GM23338 (cell line): ENCODE data around the gene RUVBL2. TPM values are rescaled to one million over a fixed set of nuclear protein-coding genes. Genes with fewer than 3 reads are reported as not detected.

Experiments
- ATAC-seq: fragments of 200-7000 bp; cut with Tn5 transposase; 3 replicates; pipeline ENCODE4 v1.9.1; 2020
- DNase-seq: peaks from one replicate; pipeline ENCODE4 v3.0.0-alpha.2; 2015; ENCODE audit warnings: low spot score
- H2AFZ ChIP-seq: fragments of 200-600 bp; sonication (generic); 2 replicates; pipeline ENCODE4 v1.8.0; 2016; ENCODE audit warnings: antibody characterized with exemption, mild to moderate bottlenecking, moderate library complexity
- H3F3A ChIP-seq: fragments of 200-600 bp; sonication (generic); replicated peaks from 2 replicates; pipeline ENCODE4 v1.8.0; 2017; ENCODE audit warnings: antibody characterized with exemption, mixed run types, low read depth
- H3K27ac ChIP-seq: fragments of 200-600 bp; sonication (generic); 2 replicates; pipeline ENCODE4 v1.6.1; 2016; ENCODE audit warnings: low read depth
- H3K27me3 ChIP-seq: fragments of 200-600 bp; sonication (generic); 2 replicates; pipeline ENCODE4 v1.8.0; 2016; ENCODE audit warnings: mild to moderate bottlenecking, mixed run types, moderate library complexity; ENCODE audit not compliant: insufficient read depth
- H3K36me3 ChIP-seq: fragments of 200-600 bp; sonication (generic); 2 replicates; pipeline ENCODE4 v1.8.0; 2016; ENCODE audit warnings: mild to moderate bottlenecking; ENCODE audit not compliant: insufficient read depth
- H3K4me1 ChIP-seq: fragments of 200-600 bp; sonication (generic); 2 replicates; pipeline ENCODE4 v1.8.0; 2016; ENCODE audit warnings: mild to moderate bottlenecking, moderate library complexity; ENCODE audit not compliant: insufficient read depth
- H3K4me2 ChIP-seq: fragments of 200-600 bp; sonication (generic); 2 replicates; pipeline ENCODE4 v1.7.1; 2017; ENCODE audit warnings: mixed run types
- H3K4me3 ChIP-seq: fragments of 200-600 bp; sonication (generic); 2 replicates; pipeline ENCODE4 v1.6.1; 2016; ENCODE audit warnings: mixed run types
- H3K79me2 ChIP-seq: fragments of 200-600 bp; sonication (generic); replicated peaks from 2 replicates; pipeline ENCODE4 v1.8.0; 2017; ENCODE audit warnings: mild to moderate bottlenecking; ENCODE audit not compliant: insufficient read depth
- H3K9me2 ChIP-seq: fragments of 200-600 bp; sonication (generic); 2 replicates; pipeline ENCODE4 v1.8.0; 2017; ENCODE audit not compliant: insufficient read depth
- H4K20me1 ChIP-seq: fragments of 200-600 bp; sonication (generic); replicated peaks from 2 replicates; pipeline ENCODE4 v1.8.0; 2017; ENCODE audit warnings: mild to moderate bottlenecking; ENCODE audit not compliant: insufficient read depth
- H3K27ac Mint-ChIP-seq: 2 replicates; pipeline ENCODE4 v1.8.0; 2020; ENCODE audit warnings: inconsistent platforms, mild to moderate bottlenecking, moderate library complexity, mixed read lengths
- H3K27me3 Mint-ChIP-seq: 3 replicates; pipeline ENCODE4 v1.8.0; 2022; ENCODE audit warnings: low read depth, mild to moderate bottlenecking, moderate library complexity, mixed read lengths, inconsistent platforms; ENCODE audit not compliant: insufficient read depth, poor library complexity
- H3K36me3 Mint-ChIP-seq: 3 replicates; pipeline ENCODE4 v1.8.0; 2021; ENCODE audit warnings: low read depth, mild to moderate bottlenecking, inconsistent platforms, moderate library complexity, mixed read lengths
- H3K4me1 Mint-ChIP-seq: 3 replicates; pipeline ENCODE4 v1.8.0; 2020; ENCODE audit warnings: mild to moderate bottlenecking, inconsistent platforms, mixed read lengths
- H3K4me3 Mint-ChIP-seq: 3 replicates; pipeline ENCODE4 v1.8.0; 2021; ENCODE audit warnings: moderate library complexity, mild to moderate bottlenecking, inconsistent platforms, mixed read lengths
- H3K9me3 Mint-ChIP-seq: 3 replicates; pipeline ENCODE4 v1.8.0; 2020; ENCODE audit warnings: moderate library complexity, mild to moderate bottlenecking, inconsistent platforms, mixed read lengths
- CREB1 ChIP-seq: fragments of 250-450 bp; sonication (Bioruptor Pico); IDR thresholded peaks from 2 replicates; pipeline ENCODE4 v1.5.0; 2020; ENCODE audit warnings: low read depth, mild to moderate bottlenecking, moderate library complexity
- EZH2 ChIP-seq: fragments of 200-600 bp; sonication (generic); IDR thresholded peaks from one replicate; pipeline ENCODE4 v1.8.0; 2017; ENCODE audit warnings: antibody characterized with exemption, mild to moderate bottlenecking, low read depth; ENCODE audit not compliant: unreplicated experiment
- EZH2phosphoT487 ChIP-seq: fragments of 200-600 bp; sonication (generic); IDR thresholded peaks from one replicate; pipeline ENCODE4 v1.8.1; 2018; ENCODE audit warnings: antibody characterized with exemption; ENCODE audit not compliant: unreplicated experiment
- JUNB ChIP-seq: IDR thresholded peaks from one replicate; pipeline ENCODE4 v1.6.1; 2016; ENCODE audit warnings: antibody characterized with exemption; ENCODE audit not compliant: unreplicated experiment
- POLR2AphosphoS5 ChIP-seq: IDR thresholded peaks from 2 replicates; pipeline ENCODE4 v1.6.1; 2016; ENCODE audit warnings: antibody characterized with exemption, low read depth
- STAT1 ChIP-seq: IDR thresholded peaks from one replicate; pipeline ENCODE4 v1.6.1; 2016; ENCODE audit warnings: antibody characterized with exemption; ENCODE audit not compliant: unreplicated experiment
- ZNF331 ChIP-seq: fragments of 250-450 bp; sonication (Bioruptor Pico); IDR thresholded peaks from 2 replicates; pipeline ENCODE4 v1.5.0; 2020; ENCODE audit warnings: low read depth, mild to moderate bottlenecking, moderate library complexity
- polyA plus RNA-seq: library from polyadenylated mRNA; unstranded; fragments of >200 nt; fragmentation: Nextera tagmentation; extraction: Ambion mirVana; gene quantifications from 2 replicates; pipeline ENCODE4 v1.2.1, GENCODE V29; 2016
- total RNA-seq: library from RNA; depleted of rRNA; stranded (reverse); fragments of >200 nt; shearing (Covaris generic); gene quantifications from 2 replicates; pipeline ENCODE4 v1.2.3, GENCODE V29; 2014
- TF ChIP-seq, protein P1 (sequence below): fragments of 250-450 bp; sonication (Bioruptor Pico); IDR thresholded peaks from 2 replicates; pipeline ENCODE4 v1.5.0; 2020; ENCODE audit warnings: mild to moderate bottlenecking, moderate library complexity

The RUVBL2 gene
- total and polyA plus RNA-seq, 2 experiments from 2014 or later, result 196 to 252 TPM

DNA sequence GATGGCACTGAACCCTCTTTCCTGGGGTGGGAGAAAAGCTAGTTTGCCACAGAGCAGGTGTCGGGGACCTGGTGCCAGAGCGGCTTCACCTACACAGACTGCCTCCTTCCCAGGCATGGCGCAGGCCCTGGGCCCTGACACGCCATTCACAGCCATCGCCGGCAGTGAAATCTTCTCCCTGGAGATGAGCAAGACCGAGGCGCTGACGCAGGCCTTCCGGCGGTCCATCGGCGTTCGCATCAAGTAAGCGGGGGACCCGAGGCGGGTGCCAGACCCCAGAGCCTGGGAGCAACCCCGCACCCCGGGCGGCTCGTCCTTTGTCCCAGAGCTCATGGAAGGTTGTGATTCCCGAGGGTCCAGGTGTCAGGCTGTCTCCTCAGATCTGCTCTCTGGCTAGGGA is 13.2 kb downstream of the RUVBL2 start:
- Histone ChIP-seq H3K4me2 (no peak overlapping the region), H3K79me2 (no peaks in the 10 kb centered on the region), H3K4me1 (no peaks in the 10 kb centered on the region), H4K20me1 (no peaks in the 10 kb centered on the region; the same call in 1 of the 2 replicates), H3K27ac (no peak overlapping the region), H3F3A (no peaks in the 10 kb centered on the region), H3K4me3 (no peak overlapping the region), H3K36me3 (peaks cover 27% of the 10 kb centered on the region), H3K9me2 (no peaks in the 10 kb centered on the region), H3K27me3 (no peaks in the 10 kb centered on the region), H2AFZ (no peak overlapping the region)
- Mint-ChIP-seq H3K27ac (no peak overlapping the region), H3K4me1 (no peaks in the 10 kb centered on the region), H3K36me3 (peaks cover 77% of the 10 kb centered on the region), H3K27me3 (no peaks in the 10 kb centered on the region), H3K9me3 (no peaks in the 10 kb centered on the region; the same call in 2 of the 3 replicates), H3K4me3 (no peak overlapping the region)
- no peak for TF ChIP-seq ZNF331 (CRISPR knock-in tag)
- no peak for TF ChIP-seq EZH2
- no peak for TF ChIP-seq STAT1
- TF ChIP-seq CREB1 (CRISPR knock-in tag), result no peak
- TF ChIP-seq EZH2phosphoT487, result no peak
- no peak for TF ChIP-seq JUNB
- no peak for TF ChIP-seq POLR2AphosphoS5
- TF ChIP-seq, protein P1, sequence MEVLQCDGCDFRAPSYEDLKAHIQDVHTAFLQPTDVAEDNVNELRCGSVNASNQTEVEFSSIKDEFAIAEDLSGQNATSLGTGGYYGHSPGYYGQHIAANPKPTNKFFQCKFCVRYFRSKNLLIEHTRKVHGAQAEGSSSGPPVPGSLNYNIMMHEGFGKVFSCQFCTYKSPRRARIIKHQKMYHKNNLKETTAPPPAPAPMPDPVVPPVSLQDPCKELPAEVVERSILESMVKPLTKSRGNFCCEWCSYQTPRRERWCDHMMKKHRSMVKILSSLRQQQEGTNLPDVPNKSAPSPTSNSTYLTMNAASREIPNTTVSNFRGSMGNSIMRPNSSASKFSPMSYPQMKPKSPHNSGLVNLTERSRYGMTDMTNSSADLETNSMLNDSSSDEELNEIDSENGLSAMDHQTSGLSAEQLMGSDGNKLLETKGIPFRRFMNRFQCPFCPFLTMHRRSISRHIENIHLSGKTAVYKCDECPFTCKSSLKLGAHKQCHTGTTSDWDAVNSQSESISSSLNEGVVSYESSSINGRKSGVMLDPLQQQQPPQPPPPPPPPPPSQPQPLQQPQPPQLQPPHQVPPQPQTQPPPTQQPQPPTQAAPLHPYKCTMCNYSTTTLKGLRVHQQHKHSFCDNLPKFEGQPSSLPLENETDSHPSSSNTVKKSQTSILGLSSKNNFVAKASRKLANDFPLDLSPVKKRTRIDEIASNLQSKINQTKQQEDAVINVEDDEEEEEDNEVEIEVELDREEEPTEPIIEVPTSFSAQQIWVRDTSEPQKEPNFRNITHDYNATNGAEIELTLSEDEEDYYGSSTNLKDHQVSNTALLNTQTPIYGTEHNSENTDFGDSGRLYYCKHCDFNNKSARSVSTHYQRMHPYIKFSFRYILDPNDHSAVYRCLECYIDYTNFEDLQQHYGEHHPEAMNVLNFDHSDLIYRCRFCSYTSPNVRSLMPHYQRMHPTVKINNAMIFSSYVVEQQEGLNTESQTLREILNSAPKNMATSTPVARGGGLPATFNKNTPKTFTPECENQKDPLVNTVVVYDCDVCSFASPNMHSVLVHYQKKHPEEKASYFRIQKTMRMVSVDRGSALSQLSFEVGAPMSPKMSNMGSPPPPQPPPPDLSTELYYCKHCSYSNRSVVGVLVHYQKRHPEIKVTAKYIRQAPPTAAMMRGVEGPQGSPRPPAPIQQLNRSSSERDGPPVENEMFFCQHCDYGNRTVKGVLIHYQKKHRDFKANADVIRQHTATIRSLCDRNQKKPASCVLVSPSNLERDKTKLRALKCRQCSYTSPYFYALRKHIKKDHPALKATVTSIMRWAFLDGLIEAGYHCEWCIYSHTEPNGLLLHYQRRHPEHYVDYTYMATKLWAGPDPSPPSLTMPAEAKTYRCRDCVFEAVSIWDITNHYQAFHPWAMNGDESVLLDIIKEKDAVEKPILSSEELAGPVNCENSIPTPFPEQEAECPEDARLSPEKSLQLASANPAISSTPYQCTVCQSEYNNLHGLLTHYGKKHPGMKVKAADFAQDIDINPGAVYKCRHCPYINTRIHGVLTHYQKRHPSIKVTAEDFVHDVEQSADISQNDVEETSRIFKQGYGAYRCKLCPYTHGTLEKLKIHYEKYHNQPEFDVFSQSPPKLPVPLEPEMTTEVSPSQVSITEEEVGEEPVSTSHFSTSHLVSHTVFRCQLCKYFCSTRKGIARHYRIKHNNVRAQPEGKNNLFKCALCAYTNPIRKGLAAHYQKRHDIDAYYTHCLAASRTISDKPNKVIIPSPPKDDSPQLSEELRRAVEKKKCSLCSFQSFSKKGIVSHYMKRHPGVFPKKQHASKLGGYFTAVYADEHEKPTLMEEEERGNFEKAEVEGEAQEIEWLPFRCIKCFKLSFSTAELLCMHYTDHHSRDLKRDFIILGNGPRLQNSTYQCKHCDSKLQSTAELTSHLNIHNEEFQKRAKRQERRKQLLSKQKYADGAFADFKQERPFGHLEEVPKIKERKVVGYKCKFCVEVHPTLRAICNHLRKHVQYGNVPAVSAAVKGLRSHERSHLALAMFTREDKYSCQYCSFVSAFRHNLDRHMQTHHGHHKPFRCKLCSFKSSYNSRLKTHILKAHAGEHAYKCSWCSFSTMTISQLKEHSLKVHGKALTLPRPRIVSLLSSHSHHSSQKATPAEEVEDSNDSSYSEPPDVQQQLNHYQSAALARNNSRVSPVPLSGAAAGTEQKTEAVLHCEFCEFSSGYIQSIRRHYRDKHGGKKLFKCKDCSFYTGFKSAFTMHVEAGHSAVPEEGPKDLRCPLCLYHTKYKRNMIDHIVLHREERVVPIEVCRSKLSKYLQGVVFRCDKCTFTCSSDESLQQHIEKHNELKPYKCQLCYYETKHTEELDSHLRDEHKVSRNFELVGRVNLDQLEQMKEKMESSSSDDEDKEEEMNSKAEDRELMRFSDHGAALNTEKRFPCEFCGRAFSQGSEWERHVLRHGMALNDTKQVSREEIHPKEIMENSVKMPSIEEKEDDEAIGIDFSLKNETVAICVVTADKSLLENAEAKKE, result no peak
- ATAC-seq (no peak), DNase-seq (no peak)
